Skin epidermis (tissue), 12 donors: Measurements from ENCODE around the gene QARS1.

Experiments used
- H3K27ac ChIP-seq, 21 experiments: fragments of 200-600 bp; sonication (generic) in 11 of 21; one replicate each; pipeline ENCODE4 v1.5.0; 2020; ENCODE audit warnings: mild to moderate bottlenecking in 3 of 21, inconsistent platforms in 2 of 21, moderate library complexity in 2 of 21
- H3K4me3 ChIP-seq, 7 experiments: fragments of 200-600 bp; sonication (generic) in 2 of 7; one replicate each; pipeline ENCODE4 v1.5.0; 2020; ENCODE audit warnings: inconsistent platforms in 2 of 7, mild to moderate bottlenecking in 2 of 7, moderate library complexity in 1 of 7

QARS1 gene

GRCh38 chr3:49076116-49076515, 28.4 kb downstream of the QARS1 start:
- Histone ChIP-seq H3K4me3 (no peak overlapping the region), H3K27ac (no peak overlapping the region)

GRCh38 chr3:49058011-49058410, 46.5 kb downstream of the QARS1 start:
- Histone ChIP-seq H3K27ac (no peak overlapping the region), H3K4me3 (no peak overlapping the region)

GRCh38 chr3:49057268-49057667, 47.3 kb downstream of the QARS1 start:
- Histone ChIP-seq H3K4me3 (no peak overlapping the region), H3K27ac (no peak overlapping the region)

- no peak overlapping the region for H3K4me3 ChIP-seq
- no peak overlapping the region for H3K27ac ChIP-seq
Measured at GRCh38 chr3:49054344-49054862, 50.2 kb downstream of the QARS1 start.

GRCh38 chr3:49053543-49053942, 51.0 kb downstream of the QARS1 start:
- Histone ChIP-seq H3K4me3 (no peak overlapping the region), H3K27ac (no peak overlapping the region)
